Measurements from ENCODE around the gene SNX3. TPM values are rescaled to one million over a fixed set of nuclear protein-coding genes. Genes with fewer than 3 reads are reported as not detected.

SNX3 gene
- total RNA-seq, 1 donor from 2014 or later = 208 TPM

DNA sequence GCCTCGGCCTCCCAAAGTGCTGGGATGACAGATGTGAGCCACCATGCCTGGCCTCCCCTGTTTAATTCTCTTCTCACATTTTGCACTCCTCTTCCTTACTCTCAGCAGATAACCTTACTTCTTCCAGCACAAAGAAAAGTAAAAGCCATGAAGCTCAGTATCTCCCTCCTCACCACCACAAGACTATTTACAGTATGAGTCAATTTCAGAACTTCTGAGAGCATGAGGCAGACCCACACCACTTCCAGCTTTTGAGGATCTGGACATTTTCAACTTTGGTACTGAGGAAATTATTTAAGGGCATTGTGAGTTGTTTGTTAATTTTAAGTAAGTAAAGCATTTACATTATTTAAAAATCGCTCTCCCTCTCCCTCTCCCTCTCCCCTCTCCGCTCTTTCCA is 8.0 kb upstream of the SNX3 start:
- no peaks in the 10 kb centered on the region for H3K27me3 ChIP-seq (ENCODE audit: control insufficient read depth in 3 of 3, insufficient read depth in 3 of 3, low read length in 3 of 3)
- no peaks in the 10 kb centered on the region for H3K36me3 ChIP-seq (ENCODE audit: control insufficient read depth in 3 of 3, insufficient read depth in 3 of 3, low read length in 3 of 3)
- no peaks in the 10 kb centered on the region for H3K4me1 ChIP-seq (ENCODE audit: control insufficient read depth in 3 of 3, insufficient read depth in 3 of 3, low read length in 3 of 3)
- no peak overlapping the region for H3K4me3 ChIP-seq (ENCODE audit: low read length in 3 of 3)
- H3K27ac ChIP-seq (ENCODE audit: low read depth, low read length) = no peak overlapping the region
- no peaks in the 10 kb centered on the region for H3K9me3 ChIP-seq (ENCODE audit: control insufficient read depth in 3 of 3, low read length in 3 of 3)
- no peak overlapping the region for H3K9ac ChIP-seq (ENCODE audit: low read depth in 1 of 3, low read length in 3 of 3)

DNA sequence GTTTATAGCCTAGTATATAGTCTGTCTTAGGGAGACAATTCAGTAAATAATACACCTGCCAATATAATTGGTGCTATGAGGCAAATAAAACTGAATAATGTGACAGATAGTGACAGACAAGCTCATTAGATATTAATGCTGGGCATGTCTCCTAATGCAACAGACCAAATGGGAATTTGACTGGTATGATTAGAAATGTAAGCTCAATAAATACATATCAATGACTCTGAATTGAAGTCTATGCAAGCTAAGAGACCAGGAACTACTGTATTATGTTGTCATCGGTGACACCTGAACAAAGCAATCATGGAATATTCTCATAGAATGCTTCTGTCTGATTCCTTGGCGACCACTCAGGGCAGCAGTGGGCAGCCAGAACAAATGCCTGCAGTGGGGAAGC is 2.5 kb upstream of the SNX3 start:
- H3K4me1 ChIP-seq (ENCODE audit: control insufficient read depth in 3 of 3, insufficient read depth in 3 of 3, low read length in 3 of 3) = peaks cover 3 to 16% (median 8%) of the 10 kb centered on the region in 3 donors
- no peaks in the 10 kb centered on the region for H3K9me3 ChIP-seq (ENCODE audit: control insufficient read depth in 3 of 3, low read length in 3 of 3)
- no peaks in the 10 kb centered on the region for H3K36me3 ChIP-seq (ENCODE audit: control insufficient read depth in 3 of 3, insufficient read depth in 3 of 3, low read length in 3 of 3)
- no peak overlapping the region for H3K9ac ChIP-seq (ENCODE audit: low read depth in 1 of 3, low read length in 3 of 3)
- no peaks in the 10 kb centered on the region for H3K27me3 ChIP-seq (ENCODE audit: control insufficient read depth in 3 of 3, insufficient read depth in 3 of 3, low read length in 3 of 3)
- H3K4me3 ChIP-seq (ENCODE audit: low read length in 3 of 3) = no peak overlapping the region
- H3K27ac ChIP-seq (ENCODE audit: low read depth, low read length) = no peak overlapping the region

DNA sequence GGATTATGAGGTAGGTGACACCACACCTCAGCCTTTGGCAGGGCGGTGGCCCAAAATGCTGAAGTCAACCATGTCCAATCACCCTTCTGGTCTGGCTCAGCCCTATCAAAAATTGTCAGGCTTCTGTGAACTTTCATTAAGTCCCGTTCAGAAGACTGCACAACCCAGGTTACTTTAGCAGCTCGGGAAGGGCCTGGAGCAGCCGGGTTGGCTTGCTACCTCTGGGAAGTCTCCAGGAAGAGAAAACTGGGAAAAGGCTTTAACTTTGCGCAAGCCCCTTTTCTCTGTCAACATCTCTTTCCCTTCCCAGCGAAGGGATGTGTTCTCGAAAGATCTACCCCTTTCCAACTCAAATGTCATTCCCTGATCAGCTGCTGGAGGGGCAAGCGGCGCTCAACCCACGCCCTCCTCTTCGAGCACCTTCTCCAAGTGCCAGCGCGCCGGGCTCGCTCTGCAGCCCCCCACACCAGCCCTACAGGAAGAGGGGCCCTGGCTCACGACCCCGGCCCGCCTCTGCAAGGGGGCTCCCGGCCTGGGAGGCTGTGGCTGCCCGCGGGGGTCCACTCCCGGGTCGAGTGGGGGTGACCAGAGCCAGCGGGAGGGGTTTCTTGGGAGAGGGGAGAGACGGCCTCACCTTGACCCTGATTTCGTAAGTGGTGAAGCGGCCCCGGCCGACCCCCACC is 573 bp downstream of the SNX3 start:
- H3K4me3 ChIP-seq (ENCODE audit: low read length in 3 of 3) = peak overlapping the region; percentile 73 to 94 (median 93)
- no peaks in the 10 kb centered on the region for H3K27me3 ChIP-seq (ENCODE audit: control insufficient read depth in 3 of 3, insufficient read depth in 3 of 3, low read length in 3 of 3)
- no peaks in the 10 kb centered on the region for H3K9me3 ChIP-seq (ENCODE audit: control insufficient read depth in 3 of 3, low read length in 3 of 3)
- peaks cover 0 to 3% (median 3%) of the 10 kb centered on the region in 3 donors for H3K36me3 ChIP-seq (ENCODE audit: control insufficient read depth in 3 of 3, insufficient read depth in 3 of 3, low read length in 3 of 3)
- peaks cover 3 to 21% (median 13%) of the 10 kb centered on the region in 3 donors for H3K4me1 ChIP-seq (ENCODE audit: control insufficient read depth in 3 of 3, insufficient read depth in 3 of 3, low read length in 3 of 3)
- H3K9ac ChIP-seq (ENCODE audit: low read depth in 1 of 3, low read length in 3 of 3) = peak overlapping the region; percentile 96 to 99 (median 97)
- H3K27ac ChIP-seq (ENCODE audit: low read depth, low read length) = peak overlapping the region; percentile 99

GRCh38 chr6:108254433-108255410 is 6.1 kb downstream of the SNX3 start:
- Histone ChIP-seq H3K27ac (ENCODE audit: low read depth, low read length) (no peak overlapping the region), H3K4me1 (ENCODE audit: control insufficient read depth in 3 of 3, insufficient read depth in 3 of 3, low read length in 3 of 3) (peaks cover 3 to 29% (median 13%) of the 10 kb centered on the region in 3 donors), H3K4me3 (ENCODE audit: low read length in 3 of 3) (no peak overlapping the region), H3K9me3 (ENCODE audit: control insufficient read depth in 3 of 3, low read length in 3 of 3) (no peaks in the 10 kb centered on the region), H3K36me3 (ENCODE audit: control insufficient read depth in 3 of 3, insufficient read depth in 3 of 3, low read length in 3 of 3) (peaks cover 0 to 8% (median 3%) of the 10 kb centered on the region in 3 donors), H3K9ac (ENCODE audit: low read depth in 1 of 3, low read length in 3 of 3) (no peak overlapping the region), H3K27me3 (ENCODE audit: control insufficient read depth in 3 of 3, insufficient read depth in 3 of 3, low read length in 3 of 3) (no peaks in the 10 kb centered on the region)

GRCh38 chr6:108253241-108253640 is 7.6 kb downstream of the SNX3 start:
- peaks cover 0 to 8% (median 3%) of the 10 kb centered on the region in 3 donors for H3K36me3 ChIP-seq (ENCODE audit: control insufficient read depth in 3 of 3, insufficient read depth in 3 of 3, low read length in 3 of 3)
- peaks cover 0 to 21% (median 6%) of the 10 kb centered on the region in 3 donors for H3K4me1 ChIP-seq (ENCODE audit: control insufficient read depth in 3 of 3, insufficient read depth in 3 of 3, low read length in 3 of 3)
- no peak overlapping the region for H3K4me3 ChIP-seq (ENCODE audit: low read length in 3 of 3)
- H3K27me3 ChIP-seq (ENCODE audit: control insufficient read depth in 3 of 3, insufficient read depth in 3 of 3, low read length in 3 of 3) = no peaks in the 10 kb centered on the region
- H3K9ac ChIP-seq (ENCODE audit: low read depth in 1 of 3, low read length in 3 of 3) = no peak overlapping the region
- no peak overlapping the region for H3K27ac ChIP-seq (ENCODE audit: low read depth, low read length)
- no peaks in the 10 kb centered on the region for H3K9me3 ChIP-seq (ENCODE audit: control insufficient read depth in 3 of 3, low read length in 3 of 3)

DNA sequence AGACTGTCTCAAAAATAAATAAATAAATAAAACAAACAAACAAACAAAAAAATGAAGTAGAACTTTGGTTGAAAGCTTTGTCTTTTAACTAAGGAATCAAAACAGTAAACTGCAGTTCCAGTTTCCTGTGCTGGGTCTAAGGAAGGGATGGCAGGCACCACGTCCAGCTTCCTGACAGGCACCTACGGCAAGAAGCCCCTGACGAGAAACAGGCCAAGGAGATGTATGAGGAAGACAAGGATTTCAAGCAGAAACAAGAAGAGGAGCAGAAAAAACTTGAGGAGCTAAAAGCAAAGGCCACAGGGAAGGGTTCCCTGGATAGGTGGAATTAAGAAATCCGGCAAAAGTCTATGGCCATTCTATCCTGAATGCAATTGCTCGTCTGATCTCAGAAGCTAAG is 8.8 kb downstream of the SNX3 start:
- Histone ChIP-seq H3K4me1 (ENCODE audit: control insufficient read depth in 3 of 3, insufficient read depth in 3 of 3, low read length in 3 of 3) (peaks cover 0 to 21% (median 0%) of the 10 kb centered on the region in 3 donors), H3K27ac (ENCODE audit: low read depth, low read length) (no peak overlapping the region), H3K9me3 (ENCODE audit: control insufficient read depth in 3 of 3, low read length in 3 of 3) (no peaks in the 10 kb centered on the region), H3K4me3 (ENCODE audit: low read length in 3 of 3) (no peak overlapping the region), H3K36me3 (ENCODE audit: control insufficient read depth in 3 of 3, insufficient read depth in 3 of 3, low read length in 3 of 3) (peaks cover 0 to 8% (median 3%) of the 10 kb centered on the region in 3 donors), H3K9ac (ENCODE audit: low read depth in 1 of 3, low read length in 3 of 3) (no peak overlapping the region), H3K27me3 (ENCODE audit: control insufficient read depth in 3 of 3, insufficient read depth in 3 of 3, low read length in 3 of 3) (no peaks in the 10 kb centered on the region)

DNA sequence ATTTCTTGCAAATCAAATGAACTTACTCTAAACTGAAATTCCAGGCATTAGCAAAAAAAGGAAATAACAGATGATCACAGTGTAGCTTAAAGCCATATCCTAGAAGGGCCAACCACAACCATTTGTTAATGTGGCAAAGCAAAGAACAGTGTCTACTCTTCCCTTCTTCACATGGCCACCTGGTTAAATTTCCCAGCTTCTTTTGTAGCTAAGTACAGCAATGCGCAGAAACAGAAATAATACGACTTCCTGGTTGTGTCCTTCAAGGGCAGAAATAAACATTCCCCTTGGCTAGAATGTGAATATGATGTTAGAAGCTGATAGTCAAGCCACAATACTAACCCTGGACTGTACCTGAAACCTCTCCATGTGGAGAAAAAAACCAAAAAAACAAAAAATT is 9.6 kb downstream of the SNX3 start:
- no peak overlapping the region for H3K4me3 ChIP-seq (ENCODE audit: low read length in 3 of 3)
- H3K4me1 ChIP-seq (ENCODE audit: control insufficient read depth in 3 of 3, insufficient read depth in 3 of 3, low read length in 3 of 3) = peaks cover 0 to 18% (median 0%) of the 10 kb centered on the region in 3 donors
- no peaks in the 10 kb centered on the region for H3K27me3 ChIP-seq (ENCODE audit: control insufficient read depth in 3 of 3, insufficient read depth in 3 of 3, low read length in 3 of 3)
- peaks cover 0 to 8% (median under 1%) of the 10 kb centered on the region in 3 donors for H3K36me3 ChIP-seq (ENCODE audit: control insufficient read depth in 3 of 3, insufficient read depth in 3 of 3, low read length in 3 of 3)
- H3K27ac ChIP-seq (ENCODE audit: low read depth, low read length) = no peak overlapping the region
- no peaks in the 10 kb centered on the region for H3K9me3 ChIP-seq (ENCODE audit: control insufficient read depth in 3 of 3, low read length in 3 of 3)
- H3K9ac ChIP-seq (ENCODE audit: low read depth in 1 of 3, low read length in 3 of 3) = peak overlapping the region in 1 of 3 donors; percentile 17

GRCh38 chr6:108250240-108250866 is 10.5 kb downstream of the SNX3 start:
- no peak overlapping the region for H3K27ac ChIP-seq (ENCODE audit: low read depth, low read length)
- H3K27me3 ChIP-seq (ENCODE audit: control insufficient read depth in 3 of 3, insufficient read depth in 3 of 3, low read length in 3 of 3) = no peaks in the 10 kb centered on the region
- H3K4me3 ChIP-seq (ENCODE audit: low read length in 3 of 3) = no peak overlapping the region
- no peaks in the 10 kb centered on the region for H3K9me3 ChIP-seq (ENCODE audit: control insufficient read depth in 3 of 3, low read length in 3 of 3)
- H3K9ac ChIP-seq (ENCODE audit: low read depth in 1 of 3, low read length in 3 of 3) = no peak overlapping the region
- peaks cover 0 to 5% (median 0%) of the 10 kb centered on the region in 3 donors for H3K36me3 ChIP-seq (ENCODE audit: control insufficient read depth in 3 of 3, insufficient read depth in 3 of 3, low read length in 3 of 3)
- H3K4me1 ChIP-seq (ENCODE audit: control insufficient read depth in 3 of 3, insufficient read depth in 3 of 3, low read length in 3 of 3) = peaks cover 0 to 17% (median 0%) of the 10 kb centered on the region in 3 donors

DNA sequence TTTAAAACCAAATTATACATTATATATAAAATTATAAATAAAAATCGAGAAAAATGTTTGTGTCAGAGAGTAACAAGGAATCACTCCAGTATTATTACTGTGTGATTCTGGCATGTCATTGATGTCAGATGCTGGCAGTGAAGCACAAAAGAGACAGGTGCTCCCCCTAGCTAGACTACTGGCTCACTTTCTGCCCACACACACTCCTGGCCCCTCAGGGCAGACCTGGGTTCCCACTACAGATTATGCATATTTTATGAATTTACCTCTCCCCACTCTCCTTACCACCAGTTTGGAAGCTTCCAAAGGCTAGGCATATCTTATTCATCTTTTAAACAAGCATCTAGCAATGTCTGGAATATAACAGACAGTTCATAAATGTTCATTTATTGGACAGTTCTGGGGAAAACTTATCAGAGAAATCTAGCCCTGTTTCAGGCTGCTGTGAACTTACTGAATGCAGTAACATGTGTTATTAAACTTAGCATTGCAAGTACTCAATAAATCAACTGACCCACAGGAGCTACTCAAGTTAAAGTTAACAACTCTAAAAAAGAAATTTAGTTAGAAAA is 12.8 kb downstream of the SNX3 start:
- H3K27ac ChIP-seq (ENCODE audit: low read depth, low read length) = no peak overlapping the region
- H3K27me3 ChIP-seq (ENCODE audit: control insufficient read depth in 3 of 3, insufficient read depth in 3 of 3, low read length in 3 of 3) = no peaks in the 10 kb centered on the region
- peaks cover 0 to 2% (median 1%) of the 10 kb centered on the region in 3 donors for H3K36me3 ChIP-seq (ENCODE audit: control insufficient read depth in 3 of 3, insufficient read depth in 3 of 3, low read length in 3 of 3)
- H3K4me3 ChIP-seq (ENCODE audit: low read length in 3 of 3) = no peak overlapping the region
- no peaks in the 10 kb centered on the region for H3K9me3 ChIP-seq (ENCODE audit: control insufficient read depth in 3 of 3, low read length in 3 of 3)
- peaks cover 0 to 5% (median 0%) of the 10 kb centered on the region in 3 donors for H3K4me1 ChIP-seq (ENCODE audit: control insufficient read depth in 3 of 3, insufficient read depth in 3 of 3, low read length in 3 of 3)
- H3K9ac ChIP-seq (ENCODE audit: low read depth in 1 of 3, low read length in 3 of 3) = no peak overlapping the region
